ENCODE data around the gene TSKU.

The TSKU gene

DNA sequence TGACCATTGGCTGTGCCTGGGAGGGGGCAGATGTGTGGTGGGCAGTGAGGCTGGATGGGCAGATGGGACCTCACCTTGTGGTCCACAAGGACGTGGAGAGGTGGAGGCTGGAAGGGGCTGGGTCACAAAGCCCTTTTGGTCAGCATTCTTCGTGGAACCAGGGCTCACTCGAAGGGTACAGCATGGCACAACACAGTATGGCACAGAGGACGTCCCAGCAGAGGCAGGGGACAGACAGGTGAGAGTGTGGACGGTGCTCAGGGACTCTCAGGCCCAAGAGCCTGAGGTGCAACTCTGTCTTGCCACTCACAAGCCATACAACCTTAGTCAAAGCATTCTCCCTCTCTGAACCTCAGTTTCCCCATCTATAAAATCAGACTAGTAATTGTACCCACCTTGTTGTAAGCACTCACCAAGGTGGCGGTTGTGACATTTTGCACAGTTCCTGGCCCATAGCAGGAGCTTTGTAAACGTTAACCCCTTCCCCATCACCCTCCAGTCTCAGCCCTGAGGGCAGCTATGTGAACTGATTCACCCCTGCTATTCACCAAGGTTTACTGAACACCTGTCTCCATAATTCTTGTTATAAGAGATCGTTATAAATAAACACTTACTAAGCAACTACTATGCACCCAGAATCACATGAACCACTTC is 11.6 kb upstream of the TSKU start:
- DNase-seq, result no peak

DNA sequence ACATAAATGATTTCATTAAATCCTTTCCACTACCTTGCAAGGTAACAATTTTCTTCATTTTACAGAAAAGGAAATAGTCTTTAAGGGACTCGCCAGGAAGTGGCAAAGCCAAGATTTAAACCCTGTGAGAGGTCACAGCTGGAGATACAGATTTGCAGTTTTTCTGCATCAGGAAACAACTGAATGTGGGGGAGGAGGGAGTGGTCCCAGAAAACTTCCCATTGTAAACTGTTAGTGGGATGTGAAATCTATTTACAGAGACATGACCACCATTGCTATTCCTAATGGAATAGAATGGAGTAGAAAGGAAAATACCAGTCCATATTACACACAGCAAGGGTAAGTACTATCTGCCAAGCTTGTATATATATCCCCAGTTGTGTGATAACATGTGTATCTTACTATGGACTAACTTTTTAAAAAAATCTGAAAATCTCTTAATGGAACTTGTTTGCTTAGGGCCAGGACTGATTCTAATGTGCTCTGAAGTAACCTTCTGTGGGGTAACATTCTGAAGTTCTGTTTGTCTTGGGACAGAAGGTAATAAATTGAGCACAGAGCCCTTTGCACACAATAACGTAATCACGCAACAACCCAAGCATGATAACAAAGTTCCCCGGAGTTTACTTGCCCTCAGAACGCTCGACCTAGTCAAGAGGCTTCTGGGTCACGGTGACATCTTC is 10.9 kb upstream of the TSKU start:
- no peak for DNase-seq

DNA sequence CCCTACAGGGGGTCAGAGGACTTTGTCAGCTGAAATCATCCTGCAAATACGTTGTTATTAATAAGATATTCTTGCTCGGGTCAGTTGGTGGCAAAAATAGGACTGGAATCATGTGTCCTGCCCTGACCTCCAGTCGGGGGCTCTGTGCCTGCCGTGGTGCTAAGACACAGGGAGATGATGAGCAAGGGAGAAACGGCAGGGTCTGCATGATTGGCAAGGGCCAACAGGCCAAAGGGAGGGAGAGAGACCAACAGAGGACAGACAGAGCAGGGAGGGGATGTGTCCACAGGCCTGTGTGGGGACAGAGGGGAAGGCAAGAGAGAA is 10.4 kb upstream of the TSKU start:
- no peak for DNase-seq

DNA sequence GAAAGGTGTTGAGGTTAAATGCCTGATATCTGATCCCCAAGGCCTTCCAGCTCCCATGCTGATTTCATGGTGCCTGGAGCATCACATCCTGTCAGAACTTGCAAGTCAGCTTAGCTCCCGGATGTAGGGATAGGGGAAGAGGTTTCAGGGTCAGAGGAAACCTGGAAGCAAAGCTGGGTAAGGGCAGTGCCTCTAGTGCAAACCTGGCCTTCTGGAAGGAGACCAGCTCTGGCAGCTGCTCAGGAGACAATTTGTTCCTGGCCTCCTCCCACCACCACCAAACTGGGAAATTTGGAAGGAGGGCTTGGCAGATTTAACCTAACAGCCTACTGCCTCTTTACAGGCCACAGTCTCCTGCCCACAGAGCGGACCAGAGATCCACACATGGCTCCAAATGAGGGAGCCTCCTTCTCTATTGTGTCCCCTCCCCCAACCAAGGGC is 9.2 kb upstream of the TSKU start:
- no peak for DNase-seq

DNA sequence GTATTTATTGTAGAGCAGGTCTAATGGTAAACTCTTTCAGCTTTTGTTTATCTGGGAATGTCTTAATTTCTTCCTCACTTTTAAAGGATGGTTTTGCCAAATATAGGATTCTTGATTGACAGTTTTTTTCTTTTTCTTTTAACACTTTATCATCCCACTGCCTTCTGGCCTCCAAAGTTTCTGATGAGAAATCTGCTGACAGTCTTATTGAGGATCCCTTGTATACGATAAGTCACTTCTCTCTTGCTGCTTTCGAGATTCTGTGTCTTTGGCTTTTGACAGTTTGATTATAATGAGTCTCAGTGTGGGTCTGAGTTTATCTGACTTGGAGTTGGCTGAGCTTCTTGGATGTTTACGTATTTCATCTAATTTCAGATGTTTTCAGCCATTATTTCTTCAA is 6.7 kb upstream of the TSKU start:
- no peak for DNase-seq

DNA sequence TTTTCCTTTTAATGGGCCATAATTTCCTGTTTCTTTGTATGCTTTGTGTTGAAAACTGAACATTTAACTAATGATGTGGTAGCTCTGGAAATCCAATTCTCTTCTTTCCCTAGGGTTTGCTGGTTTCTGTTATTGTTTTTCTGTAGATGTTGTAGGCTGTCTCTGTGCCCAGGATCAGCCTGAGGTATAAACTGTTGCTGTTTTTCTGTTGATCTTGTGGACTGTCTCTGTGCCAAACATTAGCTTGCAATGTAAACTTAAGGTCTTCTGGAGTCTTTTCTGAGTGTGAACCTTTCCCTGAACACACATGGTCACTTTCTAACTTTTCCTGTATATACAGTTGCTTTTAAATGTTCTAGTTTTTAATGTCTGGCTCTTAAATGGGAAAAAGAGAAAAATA is 5.9 kb upstream of the TSKU start:
- no peak for DNase-seq

DNA sequence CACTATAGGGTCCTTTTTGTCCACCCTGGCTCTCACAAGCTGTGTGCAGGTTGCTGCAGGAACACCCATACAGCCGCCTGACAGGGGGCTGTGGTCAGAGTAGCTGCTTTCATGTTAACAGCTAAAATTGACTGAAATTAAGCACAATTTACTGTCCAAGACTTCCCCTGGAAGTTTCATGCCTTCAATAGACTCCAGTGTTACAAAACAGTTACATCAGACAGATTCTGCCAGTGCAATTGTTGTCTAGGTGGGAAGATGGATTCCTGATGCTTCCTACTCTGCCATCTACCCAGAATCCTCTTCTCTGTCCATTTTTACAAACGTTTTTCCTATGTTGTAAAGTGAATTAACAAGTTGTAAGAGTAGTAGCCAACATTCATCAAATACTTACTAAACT is 5.3 kb upstream of the TSKU start:
- no peak for DNase-seq

DNA sequence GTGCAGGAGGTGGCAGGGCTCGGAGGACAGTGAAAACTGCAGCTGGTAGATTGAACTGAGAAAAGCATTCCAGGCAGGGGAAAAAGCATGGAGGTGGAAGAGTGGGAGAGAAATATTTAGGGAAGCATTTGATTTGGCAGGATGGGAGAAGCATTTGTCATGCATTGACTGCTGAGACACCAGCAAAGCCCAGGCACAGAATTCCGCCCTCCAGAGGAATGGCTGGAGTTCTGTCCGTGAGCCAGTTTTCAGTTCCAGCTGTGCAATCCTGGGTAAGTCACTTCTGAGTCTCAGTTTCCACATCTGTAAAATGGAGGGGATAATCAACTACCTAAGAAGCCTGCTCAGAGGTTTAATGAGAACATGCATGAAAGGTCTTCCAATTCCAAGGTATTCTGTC is 4.3 kb upstream of the TSKU start:
- no peak for DNase-seq

DNA sequence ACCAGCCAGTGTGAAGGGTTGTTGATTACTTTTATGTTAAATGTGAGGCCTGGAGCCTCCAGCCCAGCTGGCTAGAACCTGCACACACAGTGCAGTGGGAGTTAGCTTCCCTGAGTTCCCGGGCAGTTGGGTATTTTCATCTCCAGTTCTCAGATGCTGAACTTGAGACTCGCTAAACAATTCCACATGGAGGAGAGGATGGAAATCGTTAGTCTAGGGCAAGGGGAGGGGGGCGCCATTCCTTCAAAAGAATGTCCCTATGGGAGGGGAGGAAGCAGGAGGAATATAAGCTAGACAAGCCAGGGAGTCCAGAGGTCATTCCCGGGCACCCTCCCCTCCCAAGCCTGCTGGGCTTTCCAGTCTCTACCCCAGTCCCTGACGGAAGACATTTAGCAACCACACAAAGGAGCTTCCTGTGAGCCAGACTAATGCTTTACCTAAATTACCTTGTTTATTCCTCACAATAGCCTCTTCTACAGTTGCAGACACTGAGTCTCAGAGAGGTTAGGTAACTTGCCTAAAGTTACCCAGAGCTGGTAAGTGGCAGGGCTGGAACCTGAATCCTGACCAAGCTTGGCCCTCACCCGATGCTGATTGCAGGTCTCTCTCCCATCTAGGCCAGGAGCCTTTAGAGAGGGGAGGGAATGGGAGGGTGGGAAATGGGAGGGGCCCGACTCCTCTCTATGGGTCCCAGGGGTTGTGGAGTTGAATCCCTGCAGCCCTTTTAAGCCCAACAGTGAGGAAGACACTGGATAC is 1.9 kb upstream of the TSKU start:
- no peak for DNase-seq

DNA sequence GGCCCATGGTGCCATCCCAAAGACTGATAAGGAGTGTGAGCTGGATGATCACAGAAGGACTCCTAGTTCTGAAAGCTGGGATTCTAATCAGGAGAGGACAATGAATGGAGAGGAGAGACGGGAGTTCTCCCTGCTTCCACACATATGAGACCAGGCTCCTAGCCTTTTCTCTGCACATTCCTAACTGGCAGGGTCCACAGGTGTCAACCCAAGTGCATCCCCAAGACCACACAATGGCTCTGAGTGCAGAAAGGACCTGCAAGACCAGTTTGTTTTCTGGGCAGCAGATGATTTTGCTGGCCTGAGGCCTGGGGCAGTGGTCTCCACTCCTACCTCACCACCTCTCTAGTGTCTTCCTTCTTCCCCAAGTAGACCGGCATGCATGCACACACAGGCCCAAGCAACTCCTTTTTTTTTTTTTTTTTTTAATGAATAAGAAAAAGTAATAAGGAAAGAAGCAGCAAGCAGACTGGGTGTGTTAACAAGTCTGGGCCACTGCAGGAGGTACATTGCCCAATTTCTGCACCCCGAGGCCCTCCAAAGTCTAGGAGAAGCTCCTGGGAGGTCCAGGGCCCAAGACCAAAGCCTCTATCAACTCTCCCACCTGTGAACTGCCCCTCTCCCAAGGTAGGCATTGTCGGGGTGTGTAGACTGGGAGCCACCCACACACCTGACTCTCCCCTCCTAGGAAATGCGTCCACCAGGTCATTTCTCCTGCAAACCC is 1.2 kb upstream of the TSKU start:
- DNase-seq, result no peak

DNA sequence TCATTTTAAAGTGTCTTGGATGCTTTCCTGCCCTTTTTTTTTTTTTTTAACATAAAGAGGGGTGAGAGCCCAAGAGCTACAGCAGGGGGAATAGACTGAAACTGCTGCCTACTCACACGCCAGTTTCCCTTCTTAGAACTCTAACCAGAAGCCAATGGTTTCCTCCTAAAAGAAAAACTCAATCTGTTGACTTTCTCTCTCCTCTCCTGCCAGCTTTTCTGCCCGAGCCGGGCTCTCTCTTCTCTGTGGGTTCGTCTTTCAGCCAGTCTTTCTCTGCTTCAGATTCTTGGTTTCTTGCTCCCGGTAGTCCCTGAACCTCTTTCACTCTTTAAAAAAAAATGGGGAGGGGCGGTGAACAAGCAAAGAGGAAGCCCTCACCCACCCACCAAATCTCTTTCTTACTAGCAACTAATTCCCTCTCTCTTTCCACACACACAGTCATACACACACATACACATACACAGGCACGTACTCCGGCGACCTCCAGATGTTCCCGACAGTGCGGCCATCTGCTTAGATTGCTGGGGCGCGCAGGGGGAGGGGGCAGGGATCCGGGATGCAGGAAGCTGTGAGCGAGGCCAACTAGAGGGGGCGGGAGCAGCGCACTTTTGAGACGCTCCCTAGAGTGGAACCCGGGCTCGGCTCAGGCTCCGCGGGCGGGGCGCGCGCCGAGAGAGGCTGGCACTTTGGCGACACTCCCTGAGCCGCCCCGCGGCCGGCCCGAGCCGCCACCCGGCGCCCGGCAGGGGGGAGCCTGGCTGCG is 444 bp upstream of the TSKU start:
- peak in 1 of 2 donors; percentile 77 for DNase-seq

DNA sequence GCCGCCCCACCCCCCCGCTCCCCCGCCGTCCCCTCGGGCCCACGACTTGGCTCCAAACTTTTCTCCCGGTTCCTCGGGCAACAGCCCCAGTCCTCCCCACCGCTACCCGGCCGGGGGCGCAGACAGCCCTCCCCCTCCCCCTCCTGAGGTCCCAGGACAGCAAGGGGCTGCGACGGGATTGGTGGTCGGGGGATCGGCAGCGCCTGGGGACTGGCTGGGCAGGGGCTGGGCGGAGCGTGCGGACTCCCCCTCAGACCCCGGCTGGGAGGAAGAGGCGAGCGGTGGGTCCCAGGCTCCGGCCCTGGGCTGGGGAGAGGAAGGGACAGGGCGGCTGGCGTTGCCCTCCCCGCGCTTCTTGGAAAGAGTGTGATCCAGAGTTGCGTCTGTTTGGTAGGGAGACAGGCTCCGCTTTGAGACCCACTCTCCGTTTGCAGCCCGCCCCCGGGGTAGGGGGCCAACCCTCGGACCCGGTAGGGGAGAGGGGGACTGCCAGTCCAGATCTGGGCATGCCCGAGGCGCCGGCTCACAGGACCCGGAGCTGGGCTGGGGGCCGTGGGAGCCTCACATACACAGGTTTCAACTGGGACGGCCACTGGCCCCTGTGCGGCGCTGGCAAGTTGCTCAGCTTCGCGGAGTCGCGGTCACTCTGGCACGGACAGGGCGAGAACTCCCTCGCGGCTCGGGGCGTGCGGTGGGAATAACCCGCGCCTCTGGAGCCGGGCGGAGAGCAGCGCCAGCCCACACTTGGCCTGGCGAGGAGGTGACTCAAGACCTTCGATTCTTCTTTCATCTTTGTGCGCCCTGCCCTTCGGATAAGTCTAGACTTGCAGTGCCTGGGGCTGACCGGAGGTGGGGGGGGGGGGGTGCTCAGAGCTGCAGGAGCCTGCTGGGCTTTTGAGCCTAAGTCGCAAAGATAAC is 999 bp downstream of the TSKU start:
- no peak for DNase-seq

DNA sequence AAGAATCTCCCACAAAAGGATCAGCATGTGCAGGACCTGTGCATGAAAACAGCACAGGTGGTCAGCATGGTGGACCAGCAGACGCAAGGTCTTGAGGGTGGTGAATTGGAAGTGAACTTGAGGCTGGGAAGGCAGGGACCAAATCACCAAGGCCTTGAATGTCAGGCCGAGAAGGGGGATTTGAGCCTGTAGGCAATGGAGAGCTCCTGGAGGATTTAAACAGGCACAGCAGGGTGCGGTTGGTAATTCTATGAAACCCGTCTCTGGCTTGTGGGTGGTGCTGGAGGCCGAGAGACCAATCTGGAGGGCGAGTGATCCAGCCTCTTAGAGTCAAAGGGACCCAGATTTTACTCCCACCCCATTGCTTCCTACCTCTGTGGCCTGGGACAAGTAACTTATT is 2.4 kb downstream of the TSKU start:
- no peak for DNase-seq

DNA sequence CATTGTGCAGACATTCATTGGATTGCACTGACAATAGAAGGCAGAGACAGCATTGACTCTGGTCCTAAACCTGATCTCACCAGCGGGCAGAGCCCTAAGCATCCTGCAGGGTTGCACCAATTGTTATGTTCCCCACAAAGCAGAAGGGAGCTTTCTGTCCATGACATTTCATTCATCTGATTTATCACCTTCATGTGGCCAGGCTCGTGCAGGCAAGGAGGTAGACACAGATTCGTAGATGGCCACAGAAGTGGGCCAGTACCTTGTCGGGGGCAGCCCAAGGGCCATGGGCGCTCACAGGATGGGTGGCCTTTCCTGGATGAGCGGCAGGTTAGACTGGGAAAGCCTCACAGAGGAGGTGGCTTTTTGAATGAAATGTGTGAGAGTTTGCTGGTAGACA is 2.9 kb downstream of the TSKU start:
- no peak for DNase-seq

DNA sequence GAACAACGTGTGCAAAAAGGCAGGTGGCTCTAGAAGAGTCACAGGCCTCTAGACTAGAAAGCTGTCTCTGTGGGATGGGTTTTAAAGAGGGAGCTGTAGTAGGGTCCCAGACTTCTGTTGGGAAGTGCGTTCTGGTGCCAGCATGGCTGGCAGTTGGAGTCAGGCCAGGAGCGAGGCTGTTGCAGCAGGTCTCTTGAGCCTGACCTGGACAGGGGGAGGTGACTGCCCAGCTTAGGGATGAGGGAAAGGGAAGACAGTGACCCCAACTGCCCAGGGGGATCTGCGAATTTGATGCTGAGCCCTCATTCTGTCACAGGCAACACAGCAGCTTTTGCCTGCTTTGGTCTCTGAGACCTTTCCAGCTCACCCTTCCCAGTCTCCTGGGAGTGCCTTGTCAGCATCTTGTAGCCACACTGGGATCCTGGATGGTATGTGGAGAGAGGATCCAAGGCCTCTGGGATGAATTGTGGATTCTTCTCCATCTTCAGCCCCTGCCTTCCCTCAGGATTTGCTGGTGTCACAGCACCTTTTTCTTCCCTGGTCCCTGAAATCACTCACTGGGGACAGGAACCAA is 3.4 kb downstream of the TSKU start:
- DNase-seq, result no peak

DNA sequence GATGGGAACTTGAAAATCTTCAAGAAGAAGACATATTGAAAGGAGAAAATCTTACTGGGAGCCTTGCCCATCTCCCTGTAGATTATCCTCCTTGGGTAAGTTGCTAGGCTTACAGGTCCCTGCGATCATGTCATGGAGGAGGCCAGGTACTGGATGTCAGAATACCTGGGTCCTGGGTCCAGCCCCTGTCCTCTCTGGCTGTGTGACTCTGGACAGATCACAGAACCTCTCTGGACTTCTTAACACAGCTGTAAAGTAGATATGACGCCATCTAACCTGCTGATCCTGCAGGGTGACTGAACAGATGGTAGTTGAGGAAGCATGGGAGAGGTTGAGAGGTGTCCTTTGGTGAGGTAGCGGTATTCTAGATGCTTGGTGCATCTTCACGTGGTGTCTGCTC is 4.1 kb downstream of the TSKU start:
- no peak for DNase-seq

DNA sequence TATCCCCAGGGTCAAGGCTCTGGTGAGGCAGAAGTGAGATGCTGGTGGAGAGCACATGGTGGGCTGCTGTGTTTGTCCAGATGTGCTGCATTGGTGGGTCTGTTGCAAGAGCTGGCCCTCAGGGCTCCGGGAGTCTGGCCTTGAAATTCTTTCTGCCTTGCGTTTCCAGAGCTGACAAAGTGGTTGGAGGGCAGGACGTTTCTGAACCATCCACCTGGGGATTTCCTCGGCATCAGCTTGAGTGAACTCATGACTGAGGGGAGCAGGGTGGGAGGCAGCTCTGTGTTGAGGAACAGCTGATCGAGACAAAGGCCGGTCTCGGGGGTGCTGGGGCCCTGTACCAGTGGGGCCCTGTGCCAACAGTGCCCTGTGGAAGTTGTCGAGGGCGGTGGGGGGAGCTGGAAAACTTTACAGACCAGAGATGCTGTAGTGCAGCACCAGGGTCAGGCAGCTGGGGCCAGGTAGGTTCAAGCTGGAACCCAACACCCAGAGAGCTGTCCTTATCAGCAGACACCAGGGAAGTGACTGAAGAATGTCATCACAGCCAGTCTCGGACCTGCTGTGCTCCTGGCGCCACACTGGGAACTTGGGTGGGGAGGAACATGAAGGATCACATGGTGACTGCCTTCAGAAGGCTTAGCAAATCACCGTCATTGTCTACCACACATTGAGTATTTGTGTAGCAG is 4.9 kb downstream of the TSKU start:
- no peak for DNase-seq

DNA sequence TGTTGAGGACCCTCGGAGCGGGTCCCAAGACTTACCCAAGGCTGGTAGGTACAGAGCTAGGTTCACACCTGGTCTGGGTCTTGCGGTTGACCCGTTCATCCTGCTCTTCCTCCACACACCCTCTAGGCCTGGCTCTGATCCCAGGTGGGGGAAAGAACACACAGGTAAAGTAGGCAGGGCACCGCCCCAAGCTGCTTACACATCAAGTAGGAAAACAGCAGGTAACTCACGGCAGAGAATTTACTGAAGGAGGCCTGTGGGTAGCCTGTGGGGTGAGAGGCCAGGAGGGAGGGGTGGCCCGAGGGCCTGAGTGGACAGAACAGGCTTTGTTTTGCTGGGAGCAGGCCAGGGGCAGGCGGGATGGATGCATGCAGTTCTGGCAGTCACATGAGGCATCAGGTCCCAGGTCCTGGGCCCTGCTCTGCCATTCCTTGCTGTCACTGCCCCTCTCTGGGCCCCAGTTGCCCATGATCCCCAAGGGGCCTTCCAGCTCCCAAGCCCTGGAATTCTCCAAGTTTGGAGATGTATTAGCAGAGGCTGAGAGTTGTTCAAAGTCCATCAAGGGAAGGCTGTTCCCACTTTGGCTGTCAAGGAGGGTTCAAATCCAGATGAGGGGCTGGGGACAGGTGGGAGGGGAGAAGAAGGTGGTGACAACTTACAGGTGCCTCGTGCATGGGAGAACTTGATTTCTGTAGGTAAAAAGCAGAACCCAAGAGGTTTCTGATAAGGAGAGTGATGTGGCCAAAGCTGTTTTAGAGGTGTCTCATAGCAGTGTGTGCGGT is 5.7 kb downstream of the TSKU start:
- DNase-seq, result no peak

DNA sequence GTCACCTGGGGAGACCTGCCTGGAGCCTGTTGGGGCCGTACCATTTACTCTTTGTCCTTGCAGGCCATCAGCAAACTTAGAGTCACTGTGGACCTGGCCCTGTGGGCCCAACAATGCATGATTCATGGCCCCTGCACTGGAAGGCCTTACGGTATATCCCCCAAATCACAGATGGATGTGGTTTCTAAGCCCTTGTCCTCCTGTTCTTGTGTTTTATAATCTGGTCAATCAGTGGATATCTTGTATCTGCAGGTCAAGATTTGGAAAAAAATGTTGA is 6.2 kb downstream of the TSKU start:
- DNase-seq, result no peak

DNA sequence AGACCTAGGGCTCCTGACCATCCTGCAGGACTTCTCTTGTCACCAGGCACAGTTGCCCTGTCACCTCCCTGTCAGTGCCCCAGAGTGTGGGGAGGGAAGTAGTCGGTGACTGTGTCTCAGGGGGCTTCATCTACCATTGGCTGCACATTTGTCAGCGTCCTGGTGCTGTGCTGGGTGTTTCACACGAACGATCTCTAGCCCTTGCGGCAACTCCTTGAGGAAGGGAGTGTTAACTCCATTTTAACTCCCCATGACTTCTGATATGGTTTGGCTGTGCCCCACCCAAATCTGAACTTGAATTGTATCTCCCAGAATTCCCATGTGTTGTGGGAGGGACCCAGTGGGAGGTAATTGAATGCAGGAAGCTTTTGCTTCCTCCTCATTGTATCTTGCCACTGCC is 7.1 kb downstream of the TSKU start:
- no peak for DNase-seq
